ENCODE measurements around the gene OARD1. TPM values are rescaled to one million over a fixed set of nuclear protein-coding genes. Genes with fewer than 3 reads are reported as not detected.

OARD1 gene
- polyA plus RNA-seq, 1 experiment, result 3.4 TPM

DNA sequence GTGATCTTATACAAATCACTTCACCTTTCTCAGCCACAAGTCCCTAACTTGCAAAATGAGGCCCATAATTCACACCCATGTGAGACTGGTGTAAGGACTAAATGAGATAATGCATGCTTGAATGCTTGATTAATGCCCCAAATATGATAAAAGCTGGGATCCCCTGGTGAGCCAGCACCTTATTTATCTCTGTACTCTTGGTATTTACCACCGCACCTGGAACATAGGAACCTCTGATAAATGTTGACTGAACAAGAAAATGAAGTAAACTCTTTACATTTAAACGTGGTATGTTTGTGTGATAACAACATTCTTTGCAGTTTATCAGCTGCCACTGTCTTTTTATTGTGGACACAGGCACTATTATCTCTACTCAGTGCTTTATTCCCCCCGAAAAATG is 21.6 kb downstream of the OARD1 start:
- ChIA-PET POLR2A (no interaction called here), CTCF (interaction anchor here (4.6 kb wide), 1 partner anchor 11 kb away, joined by 23 read pairs; the partner anchor contains the start of gene UNC5CL)
- H3K27me3 ChIP-seq (ENCODE audit: control insufficient read depth, insufficient read depth, low read length), result no peaks in the 10 kb centered on the region
- TF ChIP-seq, protein P1, sequence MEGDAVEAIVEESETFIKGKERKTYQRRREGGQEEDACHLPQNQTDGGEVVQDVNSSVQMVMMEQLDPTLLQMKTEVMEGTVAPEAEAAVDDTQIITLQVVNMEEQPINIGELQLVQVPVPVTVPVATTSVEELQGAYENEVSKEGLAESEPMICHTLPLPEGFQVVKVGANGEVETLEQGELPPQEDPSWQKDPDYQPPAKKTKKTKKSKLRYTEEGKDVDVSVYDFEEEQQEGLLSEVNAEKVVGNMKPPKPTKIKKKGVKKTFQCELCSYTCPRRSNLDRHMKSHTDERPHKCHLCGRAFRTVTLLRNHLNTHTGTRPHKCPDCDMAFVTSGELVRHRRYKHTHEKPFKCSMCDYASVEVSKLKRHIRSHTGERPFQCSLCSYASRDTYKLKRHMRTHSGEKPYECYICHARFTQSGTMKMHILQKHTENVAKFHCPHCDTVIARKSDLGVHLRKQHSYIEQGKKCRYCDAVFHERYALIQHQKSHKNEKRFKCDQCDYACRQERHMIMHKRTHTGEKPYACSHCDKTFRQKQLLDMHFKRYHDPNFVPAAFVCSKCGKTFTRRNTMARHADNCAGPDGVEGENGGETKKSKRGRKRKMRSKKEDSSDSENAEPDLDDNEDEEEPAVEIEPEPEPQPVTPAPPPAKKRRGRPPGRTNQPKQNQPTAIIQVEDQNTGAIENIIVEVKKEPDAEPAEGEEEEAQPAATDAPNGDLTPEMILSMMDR (IDR thresholded peaks at IDR 0.05; ENCODE audit: insufficient read depth, low read depth, low read length), result no peak
- H3K36me3 ChIP-seq (ENCODE audit: control insufficient read depth, insufficient read depth, low read length), result no peaks in the 10 kb centered on the region
- DNase-seq (ENCODE audit: low read depth), result no peak
- no peak overlapping the region for H3K4me3 ChIP-seq (ENCODE audit: low read depth, low read length)

DNA sequence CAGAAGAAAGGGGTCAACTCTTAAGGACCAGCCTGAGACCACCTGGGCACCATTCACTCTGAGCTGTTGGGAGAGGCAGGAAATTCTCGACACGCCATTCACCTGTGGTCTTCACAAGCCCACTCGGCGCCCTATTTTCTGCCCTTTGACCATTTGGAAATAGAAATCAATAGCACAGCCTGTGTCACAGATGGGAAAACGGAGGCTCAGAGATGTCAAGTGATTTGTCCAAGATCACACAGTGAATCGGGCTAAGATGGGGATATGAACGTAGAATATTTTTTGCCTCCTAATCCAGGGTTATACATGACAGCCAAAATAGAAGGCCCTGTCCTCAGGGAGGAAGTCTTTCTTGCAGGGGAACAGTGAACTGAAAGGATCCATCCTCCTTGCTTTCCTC is 22.2 kb downstream of the OARD1 start:
- Histone ChIP-seq H3K36me3 (ENCODE audit: control insufficient read depth, insufficient read depth, low read length) (no peaks in the 10 kb centered on the region), H3K4me3 (ENCODE audit: low read depth, low read length) (no peak overlapping the region), H3K27me3 (ENCODE audit: control insufficient read depth, insufficient read depth, low read length) (no peaks in the 10 kb centered on the region)
- DNase-seq (ENCODE audit: low read depth), result no peak
- ChIA-PET POLR2A (no interaction called here), CTCF (interaction anchor here (0.5 to 4.6 kb wide), 5 partner anchors 10 to 102 kb away, joined by 3 to 23 read pairs (median 5); partner anchors contain the start of gene UNC5CL)
- TF ChIP-seq, protein P1 (IDR thresholded peaks at IDR 0.05; ENCODE audit: insufficient read depth, low read depth, low read length), result no peak

DNA sequence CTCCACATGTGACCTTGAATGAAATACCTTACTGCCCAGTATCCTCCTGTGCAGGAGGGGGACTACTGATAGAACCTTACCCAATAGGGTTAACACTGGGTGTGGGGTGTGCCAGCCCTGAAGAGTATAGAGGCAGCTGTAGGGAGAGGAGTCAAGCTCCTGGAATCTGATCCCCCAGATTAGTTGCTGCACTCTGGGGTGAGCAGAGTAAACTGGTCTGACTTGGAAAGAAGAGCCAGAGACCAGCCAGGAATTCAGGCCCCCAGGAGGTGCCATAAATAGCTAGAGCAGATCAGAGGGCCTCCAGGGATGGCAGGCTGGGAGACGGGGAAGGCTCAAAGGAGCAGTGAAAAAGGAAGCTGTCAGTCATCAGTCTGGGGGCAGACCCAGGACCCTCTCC is 22.6 kb downstream of the OARD1 start:
- H3K36me3 ChIP-seq (ENCODE audit: control insufficient read depth, insufficient read depth, low read length), result no peaks in the 10 kb centered on the region
- no peak overlapping the region for H3K4me3 ChIP-seq (ENCODE audit: low read depth, low read length)
- H3K27me3 ChIP-seq (ENCODE audit: control insufficient read depth, insufficient read depth, low read length), result no peaks in the 10 kb centered on the region
- POLR2A ChIA-PET, result no interaction called here
- CTCF ChIA-PET, result interaction anchor here (0.6 to 4.6 kb wide), 8 partner anchors 10 to 155 kb away, joined by 3 to 23 read pairs (median 4); partner anchors contain the start of gene UNC5CL
- TF ChIP-seq, protein P1 (IDR thresholded peaks at IDR 0.05; ENCODE audit: insufficient read depth, low read depth, low read length), result no peak
- DNase-seq (ENCODE audit: low read depth), result no peak

DNA sequence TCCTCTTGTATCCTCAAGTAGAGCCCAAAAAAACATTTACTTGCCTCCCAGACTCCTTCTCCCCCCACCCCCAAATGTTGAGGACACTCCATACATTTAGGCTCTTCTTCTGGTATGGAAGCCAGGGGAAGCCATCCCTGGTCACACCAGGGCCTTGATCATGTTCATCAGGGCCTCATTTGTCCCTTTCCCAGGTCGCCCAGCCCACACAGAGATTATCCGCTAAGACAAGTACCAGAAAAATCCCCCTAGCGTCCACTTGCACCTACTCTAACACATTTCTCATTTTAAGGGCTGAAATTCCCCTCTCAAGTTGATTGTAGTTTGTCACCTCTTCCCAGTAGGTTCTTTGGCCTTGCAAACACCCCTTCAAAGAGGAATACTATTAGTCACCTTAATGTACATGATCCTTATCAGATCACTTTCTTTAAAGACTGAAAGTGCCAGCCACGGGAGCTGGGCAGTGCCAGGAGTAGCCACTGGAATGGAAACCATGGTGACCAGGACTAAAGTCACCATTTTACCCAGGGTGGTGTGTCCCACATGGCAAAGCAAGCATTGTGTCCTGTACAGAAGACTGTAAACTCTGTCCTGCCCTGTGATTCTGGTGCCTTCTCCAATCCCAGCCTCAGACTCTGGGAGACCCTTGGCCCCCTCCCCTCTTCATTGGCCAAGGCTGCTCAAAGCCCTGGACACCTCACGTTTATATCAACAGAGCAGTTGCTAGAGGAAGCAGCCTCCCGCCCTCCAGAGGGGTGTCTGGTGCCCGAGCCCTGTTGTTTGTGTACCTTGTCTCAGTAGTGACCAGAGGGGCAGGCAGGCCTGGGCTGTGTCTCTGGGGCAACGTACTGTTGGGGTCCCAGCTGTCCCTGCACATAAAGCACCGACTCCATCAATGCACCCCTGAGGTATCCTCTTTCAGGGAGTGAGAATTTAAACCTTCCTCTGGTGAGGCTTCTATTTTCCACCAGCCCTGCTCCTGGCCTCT is 24.1 kb downstream of the OARD1 start:
- H3K27me3 ChIP-seq (ENCODE audit: control insufficient read depth, insufficient read depth, low read length), result no peaks in the 10 kb centered on the region
- CTCF ChIA-PET, result interaction anchor here (0.5 to 4.6 kb wide), 8 partner anchors 8 to 154 kb away, joined by 3 to 23 read pairs (median 4); partner anchors contain the start of gene UNC5CL
- H3K36me3 ChIP-seq (ENCODE audit: control insufficient read depth, insufficient read depth, low read length), result no peaks in the 10 kb centered on the region
- TF ChIP-seq, protein P1 (IDR thresholded peaks at IDR 0.05; ENCODE audit: insufficient read depth, low read depth, low read length), result no peak
- no peak overlapping the region for H3K4me3 ChIP-seq (ENCODE audit: low read depth, low read length)
- POLR2A ChIA-PET, result interaction anchor here (0.7 kb wide), 1 partner anchor 140 kb away, joined by 4 read pairs; no protein-coding TSS in a partner anchor
- no peak for DNase-seq (ENCODE audit: low read depth)

DNA sequence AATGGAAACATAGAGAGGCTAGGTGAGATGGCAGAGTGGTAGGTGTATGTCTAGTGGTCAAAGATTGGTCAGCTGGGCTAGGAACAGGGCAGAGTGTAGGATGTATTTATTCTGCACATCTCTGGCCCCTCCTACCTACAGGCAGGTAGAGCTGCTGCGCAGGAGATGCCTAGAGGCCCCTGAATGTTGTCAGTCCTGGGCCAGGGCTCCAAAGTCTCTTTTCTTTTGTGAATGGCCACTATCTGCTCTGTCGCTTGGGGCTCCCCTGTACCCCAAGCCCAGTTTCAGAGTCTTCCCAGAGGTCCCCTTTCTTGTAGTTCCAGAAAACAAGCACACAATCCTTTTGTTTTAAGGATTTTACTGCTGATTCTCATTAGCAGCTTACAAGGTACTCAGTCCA is 24.9 kb downstream of the OARD1 start:
- POLR2A ChIA-PET, result no interaction called here
- TF ChIP-seq, protein P1 (IDR thresholded peaks at IDR 0.05; ENCODE audit: insufficient read depth, low read depth, low read length), result no peak
- no peaks in the 10 kb centered on the region for H3K27me3 ChIP-seq (ENCODE audit: control insufficient read depth, insufficient read depth, low read length)
- CTCF ChIA-PET, result interaction anchor here (0.5 to 4.6 kb wide), 6 partner anchors 8 to 45 kb away, joined by 3 to 23 read pairs (median 4); partner anchors contain the start of gene UNC5CL
- no peaks in the 10 kb centered on the region for H3K36me3 ChIP-seq (ENCODE audit: control insufficient read depth, insufficient read depth, low read length)
- DNase-seq (ENCODE audit: low read depth), result no peak
- no peak overlapping the region for H3K4me3 ChIP-seq (ENCODE audit: low read depth, low read length)

Data from BJ (cell line).